DOHH2 (cell line): ENCODE results near the gene WDFY3.
"Not testable (repeated sequence)": the region's sequence is repeated elsewhere in the genome, so short reads cannot be mapped to it uniquely, and the experiment has no call there.

Source experiments
- CTCF ChIP-seq: fragments of 200-600 bp; sonication (generic); IDR thresholded peaks from one replicate; pipeline ENCODE4 v1.5.1; 2014; ENCODE audit warnings: antibody characterized with exemption, mild to moderate bottlenecking, low read depth, low read length; ENCODE audit not compliant: poor library complexity, severe bottlenecking
- EZH2phosphoT487 ChIP-seq: fragments of 200-600 bp; sonication (generic); IDR thresholded peaks from 2 replicates; pipeline ENCODE4 v1.6.1; 2017; ENCODE audit warnings: borderline replicate concordance, mild to moderate bottlenecking, antibody characterized with exemption, low read length, moderate library complexity, mixed read lengths

GRCh38 chr4:84806541-84806940, 159.9 kb downstream of the WDFY3 start:
- TF ChIP-seq CTCF, EZH2phosphoT487: not testable (repeated sequence)
